Memory B cell (primary cell): ENCODE data around the gene MFSD1.

Experiments
- ATAC-seq: fragments of 150-1000 bp; cut with Tn5 transposase; 2 replicates; pipeline ENCODE4 v1.10.0; 2021; ENCODE audit warnings: low read depth, mild to moderate bottlenecking, moderate library complexity
- DNase-seq, 2 donors: peaks; one replicate each; pipeline ENCODE4 v3.0.0; 2022; ENCODE audit warnings: low spot score in 2 of 2
- H3K27ac Mint-ChIP-seq: one replicate; pipeline ENCODE4 v1.8.0; 2022; ENCODE audit warnings: mild to moderate bottlenecking, moderate library complexity, mixed read lengths
- H3K27me3 Mint-ChIP-seq: one replicate; pipeline ENCODE4 v1.8.0; 2022; ENCODE audit warnings: mixed read lengths
- H3K36me3 Mint-ChIP-seq: one replicate; pipeline ENCODE4 v1.8.0; 2022; ENCODE audit warnings: mild to moderate bottlenecking, mixed read lengths
- H3K4me1 Mint-ChIP-seq: one replicate; pipeline ENCODE4 v1.8.0; 2022; ENCODE audit warnings: mixed read lengths
- H3K4me3 Mint-ChIP-seq: one replicate; pipeline ENCODE4 v1.8.0; 2022; ENCODE audit warnings: mild to moderate bottlenecking, moderate library complexity, mixed read lengths
- H3K9me3 Mint-ChIP-seq: one replicate; pipeline ENCODE4 v1.8.0; 2022; ENCODE audit warnings: mixed read lengths

The MFSD1 gene

GRCh38 chr3:158819282-158819681, 17.4 kb downstream of the MFSD1 start:
- peaks cover 28% of the 10 kb centered on the region for H3K36me3 Mint-ChIP-seq
- H3K4me3 Mint-ChIP-seq, result no peak overlapping the region
- no peak overlapping the region for H3K27ac Mint-ChIP-seq
- H3K9me3 Mint-ChIP-seq, result no peaks in the 10 kb centered on the region
- DNase-seq (no peak), ATAC-seq (no peak)
- no peaks in the 10 kb centered on the region for H3K4me1 Mint-ChIP-seq
- no peaks in the 10 kb centered on the region for H3K27me3 Mint-ChIP-seq

- Mint-ChIP-seq H3K27me3 (no peaks in the 10 kb centered on the region), H3K4me1 (no peaks in the 10 kb centered on the region), H3K4me3 (no peak overlapping the region), H3K36me3 (peaks cover 27% of the 10 kb centered on the region), H3K9me3 (no peaks in the 10 kb centered on the region), H3K27ac (no peak overlapping the region)
- no peak for ATAC-seq
- no peak for DNase-seq
Observed at GRCh38 chr3:158820521-158820920, 18.7 kb downstream of the MFSD1 start.

GRCh38 chr3:158821847-158822246, 20.0 kb downstream of the MFSD1 start:
- H3K9me3 Mint-ChIP-seq, result no peaks in the 10 kb centered on the region
- no peak for DNase-seq
- no peak overlapping the region for H3K27ac Mint-ChIP-seq
- no peaks in the 10 kb centered on the region for H3K4me1 Mint-ChIP-seq
- no peak overlapping the region for H3K4me3 Mint-ChIP-seq
- no peak for ATAC-seq
- no peaks in the 10 kb centered on the region for H3K27me3 Mint-ChIP-seq
- peaks cover 26% of the 10 kb centered on the region for H3K36me3 Mint-ChIP-seq

- H3K4me1 Mint-ChIP-seq, result no peaks in the 10 kb centered on the region
- H3K27ac Mint-ChIP-seq, result no peak overlapping the region
- no peaks in the 10 kb centered on the region for H3K27me3 Mint-ChIP-seq
- H3K36me3 Mint-ChIP-seq, result peaks cover 25% of the 10 kb centered on the region
- no peak for DNase-seq
- no peak for ATAC-seq
- H3K4me3 Mint-ChIP-seq, result no peak overlapping the region
- H3K9me3 Mint-ChIP-seq, result no peaks in the 10 kb centered on the region
Observed at GRCh38 chr3:158823426-158823825, 21.6 kb downstream of the MFSD1 start.

GRCh38 chr3:158827773-158828172, 25.9 kb downstream of the MFSD1 start:
- ATAC-seq (no peak), DNase-seq (no peak)
- no peak overlapping the region for H3K4me3 Mint-ChIP-seq
- H3K4me1 Mint-ChIP-seq, result no peaks in the 10 kb centered on the region
- H3K27ac Mint-ChIP-seq, result no peak overlapping the region
- peaks cover 27% of the 10 kb centered on the region for H3K36me3 Mint-ChIP-seq
- no peaks in the 10 kb centered on the region for H3K27me3 Mint-ChIP-seq
- H3K9me3 Mint-ChIP-seq, result no peaks in the 10 kb centered on the region

GRCh38 chr3:158830391-158830790, 28.5 kb downstream of the MFSD1 start:
- DNase-seq, result no peak
- ATAC-seq, result no peak
- H3K4me3 Mint-ChIP-seq, result no peak overlapping the region
- no peaks in the 10 kb centered on the region for H3K4me1 Mint-ChIP-seq
- no peak overlapping the region for H3K27ac Mint-ChIP-seq
- H3K9me3 Mint-ChIP-seq, result no peaks in the 10 kb centered on the region
- peaks cover 22% of the 10 kb centered on the region for H3K36me3 Mint-ChIP-seq
- H3K27me3 Mint-ChIP-seq, result no peaks in the 10 kb centered on the region

GRCh38 chr3:158831861-158832260, 30.0 kb downstream of the MFSD1 start:
- Mint-ChIP-seq H3K4me1 (no peaks in the 10 kb centered on the region), H3K36me3 (peaks cover 22% of the 10 kb centered on the region), H3K27ac (no peak overlapping the region), H3K9me3 (no peaks in the 10 kb centered on the region), H3K27me3 (no peaks in the 10 kb centered on the region), H3K4me3 (no peak overlapping the region)
- ATAC-seq, result no peak
- DNase-seq, result no peak

- Mint-ChIP-seq H3K9me3 (no peaks in the 10 kb centered on the region), H3K4me1 (no peaks in the 10 kb centered on the region), H3K27ac (no peak overlapping the region), H3K36me3 (peaks cover 8% of the 10 kb centered on the region), H3K4me3 (no peak overlapping the region), H3K27me3 (no peaks in the 10 kb centered on the region)
- DNase-seq, result no peak
- no peak for ATAC-seq
Observed at GRCh38 chr3:158835631-158836030, 33.8 kb downstream of the MFSD1 start.

- no peaks in the 10 kb centered on the region for H3K4me1 Mint-ChIP-seq
- no peak overlapping the region for H3K4me3 Mint-ChIP-seq
- ATAC-seq (no peak), DNase-seq (no peak)
- H3K27me3 Mint-ChIP-seq, result no peaks in the 10 kb centered on the region
- H3K36me3 Mint-ChIP-seq, result peaks cover 6% of the 10 kb centered on the region
- no peaks in the 10 kb centered on the region for H3K9me3 Mint-ChIP-seq
- no peak overlapping the region for H3K27ac Mint-ChIP-seq
Observed at GRCh38 chr3:158836312-158836711, 34.5 kb downstream of the MFSD1 start.

GRCh38 chr3:158837240-158837639, 35.4 kb downstream of the MFSD1 start:
- ATAC-seq, result no peak
- Mint-ChIP-seq H3K27ac (no peak overlapping the region), H3K9me3 (no peaks in the 10 kb centered on the region), H3K4me1 (no peaks in the 10 kb centered on the region), H3K36me3 (peaks cover 3% of the 10 kb centered on the region), H3K4me3 (no peak overlapping the region), H3K27me3 (no peaks in the 10 kb centered on the region)
- no peak for DNase-seq

- Mint-ChIP-seq H3K9me3 (no peaks in the 10 kb centered on the region), H3K36me3 (no peaks in the 10 kb centered on the region), H3K4me1 (no peaks in the 10 kb centered on the region), H3K27ac (no peak overlapping the region), H3K4me3 (no peak overlapping the region), H3K27me3 (no peaks in the 10 kb centered on the region)
- no peak for ATAC-seq
- no peak for DNase-seq
Observed at GRCh38 chr3:158839966-158840365, 38.1 kb downstream of the MFSD1 start.

GRCh38 chr3:158841387-158841786, 39.5 kb downstream of the MFSD1 start:
- Mint-ChIP-seq H3K9me3 (no peaks in the 10 kb centered on the region), H3K27ac (no peak overlapping the region), H3K27me3 (no peaks in the 10 kb centered on the region), H3K4me1 (no peaks in the 10 kb centered on the region), H3K36me3 (no peaks in the 10 kb centered on the region), H3K4me3 (no peak overlapping the region)
- ATAC-seq (no peak), DNase-seq (no peak)

- Mint-ChIP-seq H3K27me3 (no peaks in the 10 kb centered on the region), H3K9me3 (no peaks in the 10 kb centered on the region), H3K4me3 (no peak overlapping the region), H3K27ac (no peak overlapping the region), H3K4me1 (no peaks in the 10 kb centered on the region), H3K36me3 (no peaks in the 10 kb centered on the region)
- DNase-seq (no peak), ATAC-seq (no peak)
Observed at GRCh38 chr3:158842976-158843375, 41.1 kb downstream of the MFSD1 start.

GRCh38 chr3:158845765-158846350, 44.0 kb downstream of the MFSD1 start:
- H3K4me1 Mint-ChIP-seq, result no peaks in the 10 kb centered on the region
- no peaks in the 10 kb centered on the region for H3K9me3 Mint-ChIP-seq
- no peaks in the 10 kb centered on the region for H3K36me3 Mint-ChIP-seq
- no peak overlapping the region for H3K27ac Mint-ChIP-seq
- ATAC-seq (peak; percentile 59), DNase-seq (peak; percentile 19 to 22)
- no peaks in the 10 kb centered on the region for H3K27me3 Mint-ChIP-seq
- no peak overlapping the region for H3K4me3 Mint-ChIP-seq

GRCh38 chr3:158846803-158847451, 45.1 kb downstream of the MFSD1 start:
- H3K27ac Mint-ChIP-seq, result no peak overlapping the region
- no peak for DNase-seq
- no peaks in the 10 kb centered on the region for H3K4me1 Mint-ChIP-seq
- H3K4me3 Mint-ChIP-seq, result no peak overlapping the region
- H3K27me3 Mint-ChIP-seq, result no peaks in the 10 kb centered on the region
- H3K9me3 Mint-ChIP-seq, result no peaks in the 10 kb centered on the region
- H3K36me3 Mint-ChIP-seq, result no peaks in the 10 kb centered on the region
- no peak for ATAC-seq
